ENCODE data around the gene SELENOM.
"Not testable (repeated sequence)": the region's sequence is repeated elsewhere in the genome, so short reads cannot be mapped to it uniquely, and the experiment has no call there.

Gene SELENOM

GRCh38 chr22:31133911-31134310 lies 26.5 kb upstream of the SELENOM start:
- no peak for DNase-seq (ENCODE audit: low read depth in 2 of 2)

GRCh38 chr22:31130873-31131272 lies 23.5 kb upstream of the SELENOM start:
- DNase-seq (ENCODE audit: low read depth in 2 of 2), result no peak

GRCh38 chr22:31128156-31128555 lies 20.8 kb upstream of the SELENOM start:
- no peak for DNase-seq (ENCODE audit: low read depth in 2 of 2)

GRCh38 chr22:31127181-31127772 lies 19.9 kb upstream of the SELENOM start:
- DNase-seq (ENCODE audit: low read depth in 2 of 2), result no peak

- no peak for DNase-seq (ENCODE audit: low read depth in 2 of 2)
These were observed 19.5 kb upstream of the SELENOM start for GRCh38 chr22:31126869-31127175.

- DNase-seq (ENCODE audit: low read depth in 2 of 2), result no peak
These were observed 18.9 kb upstream of the SELENOM start for GRCh38 chr22:31126128-31126868.

- DNase-seq (ENCODE audit: low read depth in 2 of 2), result no peak
These were observed 18.3 kb upstream of the SELENOM start for GRCh38 chr22:31125521-31126117.

GRCh38 chr22:31124811-31125465 lies 17.6 kb upstream of the SELENOM start:
- no peak for DNase-seq (ENCODE audit: low read depth in 2 of 2)

- no peak for DNase-seq (ENCODE audit: low read depth in 2 of 2)
These were observed 16.9 kb upstream of the SELENOM start for GRCh38 chr22:31124290-31124689.

- no peak for DNase-seq (ENCODE audit: low read depth in 2 of 2)
These were observed 15.9 kb upstream of the SELENOM start for GRCh38 chr22:31123292-31123602.

GRCh38 chr22:31122532-31123291 lies 15.3 kb upstream of the SELENOM start, which contains the start of gene INPP5J:
INPP5J (plus strand) TSS chr22:31122966; CDS start chr22:31123015, 49 bp downstream.
- no peak for DNase-seq (ENCODE audit: low read depth in 2 of 2)

GRCh38 chr22:31122196-31122531 lies 14.8 kb upstream of the SELENOM start:
- no peak for DNase-seq (ENCODE audit: low read depth in 2 of 2)

- no peak for DNase-seq (ENCODE audit: low read depth in 2 of 2)
These were observed 14.0 kb upstream of the SELENOM start for GRCh38 chr22:31121403-31121802.

- DNase-seq (ENCODE audit: low read depth in 2 of 2), result no peak
These were observed 13.3 kb upstream of the SELENOM start for GRCh38 chr22:31120642-31121041.

GRCh38 chr22:31120230-31120629 lies 12.9 kb upstream of the SELENOM start:
- DNase-seq (ENCODE audit: low read depth in 2 of 2), result no peak

- no peak for DNase-seq (ENCODE audit: low read depth in 2 of 2)
These were observed 11.8 kb upstream of the SELENOM start for GRCh38 chr22:31119026-31119717.

GRCh38 chr22:31118046-31118820 lies 10.9 kb upstream of the SELENOM start:
- no peak for DNase-seq (ENCODE audit: low read depth in 2 of 2)

GRCh38 chr22:31112547-31113091 lies 5.3 kb upstream of the SELENOM start:
- not testable (repeated sequence) for DNase-seq (ENCODE audit: low read depth in 2 of 2)

GRCh38 chr22:31107894-31108218 lies 488 bp upstream of the SELENOM start:
- DNase-seq (ENCODE audit: low read depth in 2 of 2), result no peak

GRCh38 chr22:31106731-31107177 lies 614 bp downstream of the SELENOM start:
- DNase-seq (ENCODE audit: low read depth in 2 of 2), result no peak

All from activated CD4-positive, alpha-beta T cell treated with anti-CD3 and anti-CD28 coated beads for 24 hours (primary cell).